HepG2 (cell line): ENCODE results near the gene YY1. TPM values are rescaled to one million over a fixed set of nuclear protein-coding genes. Genes with fewer than 3 reads are reported as not detected.

Experiments used
- ATAC-seq: fragments of 200-7000 bp; cut with Tn5 transposase; 3 replicates; pipeline ENCODE4 v1.9.1; 2020; ENCODE audit warnings: mild to moderate bottlenecking, moderate library complexity
- BruUV-seq: library from RNA; stranded (reverse); fragments of 400-500 nt; replicated peaks from 2 replicates; lab custom pipeline; 2021; lab: Mats Ljungman, UMichigan
- CTCF ChIA-PET: fragments of 300-600 bp; formaldehyde crosslinking; extraction: SDS; loops from one replicate; lab custom pipeline; 2021; ENCODE audit warnings: low total read pairs, inconsistent platforms, low intra/inter-chr PET ratio; lab: Yijun Ruan, JAX
- POLR2A ChIA-PET: fragments of 350-600 bp; sonication (Branson Sonifier 250); formaldehyde crosslinking; loops from one replicate; lab custom pipeline; 2020; ENCODE audit warnings: antibody characterized with exemption, inconsistent platforms; lab: Yijun Ruan, JAX
- DNase-seq: peaks from one replicate; pipeline ENCODE4 v3.0.0-alpha.2; 2015; ENCODE audit warnings: low spot score
- FAIRE-seq: peaks from 3 replicates; lab custom pipeline; 2011; peaks lifted over from hg19 to GRCh38; lab: Jason Lieb, UNC
- H2AFZ ChIP-seq: one replicate; pipeline ENCODE4 v1.6.1; 2011; ENCODE audit warnings: low read length, inconsistent platforms
- H3K27ac ChIP-seq: fragments of 300-600 bp; 3 replicates; pipeline ENCODE4 v1.8.0; 2011; ENCODE audit warnings: mixed run types, mild to moderate bottlenecking, mixed read lengths, low read length, inconsistent platforms; ENCODE audit not compliant: insufficient read depth; ENCODE audit errors: extremely low read length
- H3K27me3 ChIP-seq, 2 experiments: fragments of 200-600 bp in 1 of 2; 2 replicates in 1 of 2; 3 replicates in 1 of 2; pipeline versions ENCODE4 v1.6.0 to v1.8.0; 2011; ENCODE audit warnings: low read length in 2 of 2, mild to moderate bottlenecking in 2 of 2, moderate library complexity in 2 of 2, inconsistent platforms in 1 of 2; ENCODE audit not compliant: insufficient read depth in 2 of 2, control insufficient read depth in 1 of 2
- H3K36me3 ChIP-seq, 2 experiments: fragments of 200-600 bp in 1 of 2; replicated peaks in 1 of 2; 2 replicates in 1 of 2; 3 replicates in 1 of 2; pipeline versions ENCODE4 v1.5.1 to v1.8.0; 2011; ENCODE audit warnings: low read length in 2 of 2, inconsistent platforms in 1 of 2; ENCODE audit not compliant: insufficient read depth in 2 of 2, control insufficient read depth in 1 of 2
- H3K4me1 ChIP-seq: 2 replicates; pipeline ENCODE4 v1.5.1; 2012; ENCODE audit warnings: low read length, inconsistent platforms; ENCODE audit not compliant: insufficient read depth
- H3K4me2 ChIP-seq: 2 replicates; pipeline ENCODE4 v1.6.0; 2011; ENCODE audit warnings: low read depth, low read length, inconsistent platforms
- H3K4me3 ChIP-seq, 3 experiments: fragments of 200-600 bp in 1 of 3; sonication (generic), shearing (Covaris generic) in 1 of 3; replicated peaks in 1 of 3; 2 replicates each; pipeline ENCODE4 v1.5.1; 2011 to 2016; ENCODE audit warnings: low read length in 3 of 3, inconsistent platforms in 2 of 3, low read depth in 2 of 3, mild to moderate bottlenecking in 2 of 3, control low read depth in 1 of 3, mixed read lengths in 1 of 3; ENCODE audit not compliant: insufficient read depth in 1 of 3
- H3K79me2 ChIP-seq: one replicate; pipeline ENCODE4 v1.6.1; 2011; ENCODE audit warnings: low read length, inconsistent platforms; ENCODE audit not compliant: insufficient read depth
- H3K9ac ChIP-seq: 2 replicates; pipeline ENCODE4 v1.6.0; 2011; ENCODE audit warnings: mild to moderate bottlenecking, low read depth, low read length, inconsistent platforms; ENCODE audit not compliant: insufficient read depth
- H3K9me3 ChIP-seq: 2 replicates; pipeline ENCODE4 v1.5.1; 2012; ENCODE audit warnings: mild to moderate bottlenecking, low read length
- H4K20me1 ChIP-seq: 2 replicates; pipeline ENCODE4 v1.6.0; 2011; ENCODE audit warnings: inconsistent platforms, mild to moderate bottlenecking, low read length, moderate library complexity; ENCODE audit not compliant: insufficient read depth
- FOXM1 ChIP-seq: sonication (generic); formaldehyde crosslinking; IDR thresholded peaks from 2 replicates; pipeline ENCODE4 v1.5.0; 2020; ENCODE audit warnings: missing genetic modification reagents
- RXRB ChIP-seq: IDR thresholded peaks from 2 replicates; pipeline ENCODE4 v1.6.1; 2016; ENCODE audit warnings: borderline replicate concordance, missing genetic modification reagents, missing compliant biosample characterization
- TAF15 ChIP-seq: fragments of 200-400 bp; formaldehyde crosslinking; IDR thresholded peaks from one replicate; pipeline ENCODE4 v1.6.1; 2018; ENCODE audit warnings: mild to moderate bottlenecking, low read depth, low read length; ENCODE audit not compliant: poor library complexity, severe bottlenecking
- ZFAT ChIP-seq: sonication (generic); formaldehyde crosslinking; conservative IDR thresholded peaks from 2 replicates; pipeline ENCODE4 v1.8.1; 2023; ENCODE audit warnings: missing genetic modification reagents, inconsistent platforms
- WGBS: methylation state at CpG from one replicate; pipeline ENCODE4 v1.1.6; 2017; ENCODE audit warnings: low lambda C conversion rate; 5-methylcytosine and 5-hydroxymethylcytosine counted together
- in situ Hi-C: cut with HindIII; loops from 2 replicates; pipeline ENCODE4 v1.10.0; 2017; ENCODE audit warnings: low pct_unique_long_range_greater_than_20kb; ENCODE audit not compliant: extremely low pct_ligation_motif_present
- intact Hi-C: fragments of 100-400 bp; cut with micrococcal nuclease; formaldehyde crosslinking; loops from one replicate; pipeline ENCODE4 v1.10.0; 2022; ENCODE audit not compliant: unreplicated experiment
- polyA plus RNA-seq, 8 experiments: library from polyadenylated mRNA; depleted of rRNA in 3 of 8; stranded (reverse) in 7 of 8; unstranded in 1 of 8; fragments of >200 nt; fragmentation: Illumina TruSeq in 4 of 8; extraction: Trizol in 4 of 8; gene quantifications; 2 replicates each; pipeline versions ENCODE4 v1.2.1 to v1.2.3, GENCODE V29; 2011 to 2016; ENCODE audit warnings: low read depth in 4 of 8, missing spikeins in 1 of 8, mixed read lengths in 1 of 8; ENCODE audit not compliant: insufficient read depth in 1 of 8
- total RNA-seq, 5 experiments: library from RNA; depleted of rRNA; stranded (reverse); fragments of >200 nt; fragmentation: Illumina TruSeq; extraction: Trizol; gene quantifications; 2 replicates each; pipeline ENCODE4 v1.2.3, GENCODE V29; 2016; ENCODE audit warnings: low read depth in 1 of 5
- TF ChIP-seq, protein P1 (sequence below): IDR thresholded peaks from 2 replicates; pipeline ENCODE4 v1.6.1; 2016; ENCODE audit warnings: low read depth
- TF ChIP-seq, protein P2 (sequence below): sonication (generic); formaldehyde crosslinking; IDR thresholded peaks from 2 replicates; pipeline ENCODE4 v1.8.1; 2023; ENCODE audit warnings: mild to moderate bottlenecking, moderate library complexity, missing genetic modification reagents
- TF ChIP-seq, protein P3 (sequence below): sonication (generic); formaldehyde crosslinking; IDR thresholded peaks from 2 replicates; pipeline ENCODE4 v1.4.0; 2020; ENCODE audit warnings: missing genetic modification reagents

Gene YY1
- total and polyA plus RNA-seq, 2 of the 13 experiments (the other 11 are each of a cell fraction or from before 2014, with no cell fraction given) = 29.4 to 68.1 TPM

DNA sequence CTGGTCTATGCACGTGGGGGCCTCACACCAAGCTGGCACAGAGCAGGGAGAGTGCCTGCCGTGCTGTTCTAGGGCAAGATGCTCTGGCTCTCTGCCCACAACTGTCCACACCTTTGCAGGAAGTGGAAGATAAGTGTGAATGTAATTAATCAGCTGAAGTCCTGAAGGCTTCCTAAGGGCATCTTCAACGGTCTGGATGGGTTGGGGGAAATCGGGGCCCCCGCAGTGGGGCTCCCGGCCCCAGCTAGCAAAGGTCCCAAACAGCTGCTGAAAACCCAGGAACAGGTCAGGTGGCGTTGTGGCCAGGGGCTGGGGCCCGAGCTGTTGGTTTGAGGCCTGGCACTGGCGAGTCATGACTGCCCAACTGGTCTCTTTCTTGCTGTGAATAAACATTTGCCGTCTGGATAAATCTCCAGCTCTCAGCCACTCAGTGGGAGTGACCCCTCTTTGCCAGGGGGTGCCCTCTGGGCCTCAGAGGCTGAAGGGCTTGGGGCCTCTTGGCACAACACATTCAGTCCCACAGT is 74.0 kb downstream of the YY1 start (continued):
- TF ChIP-seq, protein P1, sequence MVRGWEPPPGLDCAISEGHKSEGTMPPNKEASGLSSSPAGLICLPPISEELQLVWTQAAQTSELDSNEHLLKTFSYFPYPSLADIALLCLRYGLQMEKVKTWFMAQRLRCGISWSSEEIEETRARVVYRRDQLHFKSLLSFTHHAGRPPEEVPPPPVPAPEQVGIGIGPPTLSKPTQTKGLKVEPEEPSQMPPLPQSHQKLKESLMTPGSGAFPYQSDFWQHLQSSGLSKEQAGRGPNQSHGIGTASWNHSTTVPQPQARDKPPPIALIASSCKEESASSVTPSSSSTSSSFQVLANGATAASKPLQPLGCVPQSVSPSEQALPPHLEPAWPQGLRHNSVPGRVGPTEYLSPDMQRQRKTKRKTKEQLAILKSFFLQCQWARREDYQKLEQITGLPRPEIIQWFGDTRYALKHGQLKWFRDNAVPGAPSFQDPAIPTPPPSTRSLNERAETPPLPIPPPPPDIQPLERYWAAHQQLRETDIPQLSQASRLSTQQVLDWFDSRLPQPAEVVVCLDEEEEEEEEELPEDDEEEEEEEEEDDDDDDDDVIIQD = no peak
- TF ChIP-seq ZFAT (no peak), FOXM1 (CRISPR knock-in tag) (no peak), TAF15 (no peak)
- TF ChIP-seq, protein P2, sequence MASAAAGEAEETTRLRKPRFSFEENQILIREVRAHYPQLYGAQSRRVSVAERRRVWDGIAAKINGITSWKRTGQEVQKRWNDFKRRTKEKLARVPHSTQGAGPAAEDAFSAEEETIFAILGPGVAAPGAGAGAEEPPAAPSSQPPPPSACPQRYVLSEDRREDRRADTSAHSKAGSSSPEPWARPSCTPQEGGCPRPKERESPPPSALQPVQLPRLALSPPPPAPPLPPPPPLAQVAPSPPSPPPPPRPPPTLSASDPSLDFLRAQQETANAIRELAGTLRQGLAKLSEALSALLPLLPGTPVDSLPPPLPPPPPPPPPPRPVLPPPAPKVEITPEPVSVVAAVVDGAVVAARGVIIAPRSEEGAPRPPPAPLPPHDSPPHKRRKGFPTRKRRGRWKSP (CRISPR knock-in tag) = no peak

DNA sequence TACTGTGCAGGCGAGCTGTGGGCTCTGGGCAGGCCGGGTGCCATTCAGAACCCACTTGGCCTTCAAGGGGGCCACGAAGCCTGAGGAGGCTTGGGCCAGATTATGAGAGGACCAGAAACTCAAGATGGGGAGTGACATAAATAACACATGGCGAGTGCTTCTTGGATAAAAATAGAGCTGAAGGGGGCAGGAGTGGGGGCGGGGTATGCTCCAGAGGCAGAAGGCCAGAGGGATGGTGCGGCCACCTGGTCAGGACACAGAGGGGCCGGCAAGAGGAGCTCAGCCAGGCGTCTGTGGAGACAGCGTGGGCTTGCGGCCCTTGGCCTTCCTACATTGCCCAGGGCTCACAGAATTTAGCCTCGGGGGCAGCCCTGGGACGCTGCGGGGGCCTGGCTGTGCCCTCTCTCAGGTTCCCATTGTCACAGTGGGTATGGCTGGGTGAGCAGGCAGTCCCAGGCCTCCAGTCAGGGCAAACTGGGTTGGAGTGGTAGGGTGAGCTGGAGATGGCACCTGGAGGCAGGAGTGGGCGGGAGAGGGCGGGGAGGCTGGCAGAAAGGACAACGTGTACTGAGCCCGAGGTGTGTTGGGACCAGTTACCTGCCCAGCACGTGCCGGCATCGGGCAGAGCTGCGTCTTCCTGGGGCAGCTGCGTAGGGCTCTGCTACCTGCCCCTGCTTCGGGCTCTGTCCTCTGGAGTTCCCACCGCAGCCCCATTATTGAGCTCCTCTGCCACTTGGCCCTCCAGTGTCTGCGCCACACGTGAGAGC is 74.7 kb downstream of the YY1 start:
- Histone ChIP-seq H3K4me1 (peaks cover 51% of the 10 kb centered on the region), H3K27ac (no peak overlapping the region), H2AFZ (no peak overlapping the region), H3K4me3 (no peak overlapping the region), H3K9me3 (no peaks in the 10 kb centered on the region), H3K9ac (no peak overlapping the region), H4K20me1 (no peaks in the 10 kb centered on the region), H3K27me3 (peaks cover 1 to 26% of the 10 kb centered on the region in 2 experiments; a peak in 4 of 5 replicates), H3K4me2 (no peak overlapping the region), H3K79me2 (no peaks in the 10 kb centered on the region), H3K36me3 (no peaks in the 10 kb centered on the region)
- ChIA-PET POLR2A (interaction anchor here (1.0 kb wide), 1 partner anchor 8 kb away, joined by 4 read pairs; no protein-coding TSS in a partner anchor), CTCF (no interaction called here)
- BruUV-seq = no TSS peak
- in situ Hi-C loops = no loop called here
- intact Hi-C loops = no loop called here
- 59% methylated on average over 17 of the region's 26 CpGs for WGBS
- FAIRE-seq = no peak
- no peak for DNase-seq
- ATAC-seq = no peak
- TF ChIP-seq, protein P3, sequence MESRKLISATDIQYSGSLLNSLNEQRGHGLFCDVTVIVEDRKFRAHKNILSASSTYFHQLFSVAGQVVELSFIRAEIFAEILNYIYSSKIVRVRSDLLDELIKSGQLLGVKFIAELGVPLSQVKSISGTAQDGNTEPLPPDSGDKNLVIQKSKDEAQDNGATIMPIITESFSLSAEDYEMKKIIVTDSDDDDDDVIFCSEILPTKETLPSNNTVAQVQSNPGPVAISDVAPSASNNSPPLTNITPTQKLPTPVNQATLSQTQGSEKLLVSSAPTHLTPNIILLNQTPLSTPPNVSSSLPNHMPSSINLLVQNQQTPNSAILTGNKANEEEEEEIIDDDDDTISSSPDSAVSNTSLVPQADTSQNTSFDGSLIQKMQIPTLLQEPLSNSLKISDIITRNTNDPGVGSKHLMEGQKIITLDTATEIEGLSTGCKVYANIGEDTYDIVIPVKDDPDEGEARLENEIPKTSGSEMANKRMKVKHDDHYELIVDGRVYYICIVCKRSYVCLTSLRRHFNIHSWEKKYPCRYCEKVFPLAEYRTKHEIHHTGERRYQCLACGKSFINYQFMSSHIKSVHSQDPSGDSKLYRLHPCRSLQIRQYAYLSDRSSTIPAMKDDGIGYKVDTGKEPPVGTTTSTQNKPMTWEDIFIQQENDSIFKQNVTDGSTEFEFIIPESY (CRISPR knock-in tag) = peak; percentile 75; the same call in 1 of the 2 replicates
- TF ChIP-seq RXRB (CRISPR knock-in tag) = no peak
